NT2/D1 (cell line): ENCODE measurements around the gene FARP1.

Experiments used
- YY1 ChIP-seq: IDR thresholded peaks from 2 replicates; pipeline ENCODE4 v1.6.1; 2011; ENCODE audit not compliant: insufficient read length, insufficient read depth
- ZNF274 ChIP-seq: IDR thresholded peaks from 2 replicates; pipeline ENCODE4 v1.6.1; 2011; ENCODE audit warnings: mild to moderate bottlenecking, low read depth, low read length

GRCh38 chr13:98192008-98192407, 49.1 kb downstream of the FARP1 start:
- TF ChIP-seq YY1: no peak
- no peak for TF ChIP-seq ZNF274
